ENCODE measurements around the gene ALB.

- TF ChIP-seq EZH2 (IDR thresholded peaks at IDR 0.05) = no peak
- TF ChIP-seq CTCF (IDR thresholded peaks at IDR 0.05) = peak; percentile 60
- no peak for TF ChIP-seq EZH2phosphoT487 (IDR thresholded peaks at IDR 0.05)
Observed at GRCh38 chr4:73434311-73434710, 30.2 kb downstream of the ALB start.

Data from neural progenitor cell (in vitro differentiated cells).